Measurements from ENCODE around the gene IVL. TPM values are rescaled to one million over a fixed set of nuclear protein-coding genes. Genes with fewer than 3 reads are reported as not detected.

Gene IVL
- total RNA-seq, 1 experiment from 2014 or later, result not detected

- Histone ChIP-seq H3K4me3 (ENCODE audit: low read depth in 2 of 2, low read length in 2 of 2) (no peak overlapping the region), H3K27me3 (ENCODE audit: control insufficient read depth, insufficient read depth, low read length) (no peaks in the 10 kb centered on the region; the same call in 1 of the 2 replicates), H3K4me1 (ENCODE audit: control insufficient read depth, insufficient read depth, low read length) (no peaks in the 10 kb centered on the region), H3K9me3 (ENCODE audit: control insufficient read depth, insufficient read depth, low read depth, low read length) (no peaks in the 10 kb centered on the region), H3K27ac (ENCODE audit: low read length) (no peak overlapping the region), H3K36me3 (ENCODE audit: control insufficient read depth, insufficient read depth, low read length) (no peaks in the 10 kb centered on the region)
- DNase-seq (ENCODE audit: low read depth, low spot score), result no peak
- no TSS peak for BruUV-seq (replicated peaks)
- in situ Hi-C loops (cut with HindIII; ENCODE audit: low pct_unique_long_range_greater_than_20kb, low sequenced_read_pairs), result no loop called here
- ChIA-PET POLR2A (no interaction called here), CTCF (no interaction called here)
- intact Hi-C loops (cut with micrococcal nuclease; ENCODE audit: unreplicated experiment), result no loop called here
- TF ChIP-seq SIN3A (IDR thresholded peaks at IDR 0.05; ENCODE audit: borderline replicate concordance, insufficient read depth, low read depth, low read length) (no peak), POLR2AphosphoS5 (IDR thresholded peaks at IDR 0.05; ENCODE audit: low read depth, low read length) (no peak), TCF7L2 (IDR thresholded peaks at IDR 0.05; ENCODE audit: low read depth, low read length) (no peak), REST (IDR thresholded peaks at IDR 0.05; ENCODE audit: insufficient read depth in 1 of 2, low read depth in 2 of 2, low read length in 1 of 2) (no peak), CTCF (IDR thresholded peaks at IDR 0.05) (no peak)
- no peak for ATAC-seq
Measured at GRCh38 chr1:152880907-152881306, 27.4 kb upstream of the IVL start.

GRCh38 chr1:152884085-152884484 lies 24.3 kb upstream of the IVL start:
- Histone ChIP-seq H3K4me1 (ENCODE audit: control insufficient read depth, insufficient read depth, low read length) (no peaks in the 10 kb centered on the region), H3K9me3 (ENCODE audit: control insufficient read depth, insufficient read depth, low read depth, low read length) (no peaks in the 10 kb centered on the region), H3K27me3 (ENCODE audit: control insufficient read depth, insufficient read depth, low read length) (no peaks in the 10 kb centered on the region; the same call in 1 of the 2 replicates), H3K27ac (ENCODE audit: low read length) (no peak overlapping the region), H3K4me3 (ENCODE audit: low read depth in 2 of 2, low read length in 2 of 2) (no peak overlapping the region), H3K36me3 (ENCODE audit: control insufficient read depth, insufficient read depth, low read length) (no peaks in the 10 kb centered on the region)
- no peak for DNase-seq (ENCODE audit: low read depth, low spot score)
- intact Hi-C loops (cut with micrococcal nuclease; ENCODE audit: unreplicated experiment) (no loop called here), in situ Hi-C loops (cut with HindIII; ENCODE audit: low pct_unique_long_range_greater_than_20kb, low sequenced_read_pairs) (no loop called here)
- BruUV-seq (replicated peaks), result no TSS peak
- POLR2A ChIA-PET, result interaction anchor here (0.6 kb wide), 1 partner anchor 206 kb away, joined by 4 read pairs; no protein-coding TSS in a partner anchor
- CTCF ChIA-PET, result no interaction called here
- no peak for ATAC-seq
- TF ChIP-seq TCF7L2 (IDR thresholded peaks at IDR 0.05; ENCODE audit: low read depth, low read length) (no peak), REST (IDR thresholded peaks at IDR 0.05; ENCODE audit: insufficient read depth in 1 of 2, low read depth in 2 of 2, low read length in 1 of 2) (no peak), SIN3A (IDR thresholded peaks at IDR 0.05; ENCODE audit: borderline replicate concordance, insufficient read depth, low read depth, low read length) (no peak), POLR2AphosphoS5 (IDR thresholded peaks at IDR 0.05; ENCODE audit: low read depth, low read length) (no peak), CTCF (IDR thresholded peaks at IDR 0.05) (no peak)

All from Panc1 (cell line).